B cell (primary cell): ENCODE measurements around the gene TAS2R43. TPM values are rescaled to one million over a fixed set of nuclear protein-coding genes. Genes with fewer than 3 reads are reported as not detected.
"Not testable (repeated sequence)": the region's sequence is repeated elsewhere in the genome, so short reads cannot be mapped to it uniquely, and the experiment has no call there.

ENCODE experiments used
- ATAC-seq: fragments of 200-7000 bp; cut with Tn5 transposase; one replicate; pipeline ENCODE4 v1.10.0; 2021; ENCODE audit warnings: low read depth, mild to moderate bottlenecking, moderate number of reproducible peaks, moderate library complexity
- CTCF ChIA-PET: fragments of 350-600 bp; sonication (Branson Sonifier 250); formaldehyde crosslinking; loops from one replicate; lab custom pipeline; 2021; ENCODE audit warnings: antibody characterized with exemption, inconsistent platforms; lab: Charles Lee
- POLR2A ChIA-PET: fragments of 350-600 bp; sonication (Branson Sonifier 250); formaldehyde crosslinking; loops from one replicate; lab custom pipeline; 2021; ENCODE audit warnings: antibody characterized with exemption; lab: Charles Lee
- DNase-seq: peaks from one replicate; pipeline ENCODE4 v3.0.0; 2013
- H2AFZ ChIP-seq: 2 replicates; pipeline ENCODE4 v1.6.1; 2012; ENCODE audit warnings: mild to moderate bottlenecking, low read depth, low read length; ENCODE audit not compliant: insufficient read depth, poor library complexity, severe bottlenecking
- H3K27ac ChIP-seq, 2 donors: 1 replicate in 1 of 2; 2 replicates in 1 of 2; pipeline ENCODE4 v1.5.1; 2012 to 2013; ENCODE audit warnings: low read length in 2 of 2, mild to moderate bottlenecking in 2 of 2, moderate library complexity in 1 of 2
- H3K27me3 ChIP-seq, 4 experiments: fragments of 200-600 bp in 1 of 4; sonication (generic) in 1 of 4; replicated peaks in 1 of 4; 1 replicate in 2 of 4; 2 replicates in 2 of 4; pipeline versions ENCODE4 v1.6.1 to v1.7.0; 2013 to 2016; ENCODE audit warnings: low read length in 3 of 4, mild to moderate bottlenecking in 2 of 4, mixed read lengths in 1 of 4, moderate library complexity in 1 of 4; ENCODE audit not compliant: insufficient read depth in 4 of 4, control insufficient read depth in 3 of 4; ENCODE audit errors: control extremely low read depth in 1 of 4
- H3K36me3 ChIP-seq, 2 experiments: replicated peaks in 1 of 2; 1 replicate in 1 of 2; 2 replicates in 1 of 2; pipeline versions ENCODE4 v1.6.1 to v1.7.1; 2013; ENCODE audit warnings: low read length in 1 of 2; ENCODE audit not compliant: insufficient read depth in 2 of 2, control insufficient read depth in 1 of 2; ENCODE audit errors: control extremely low read depth in 1 of 2, extremely low read depth in 1 of 2
- H3K4me1 ChIP-seq, 2 donors: fragments of 200-600 bp in 1 of 2; sonication (generic) in 1 of 2; 1 replicate in 1 of 2; 2 replicates in 1 of 2; pipeline versions ENCODE4 v1.5.1 to v1.6.1; 2013 to 2017; ENCODE audit warnings: low read length in 2 of 2; ENCODE audit not compliant: control insufficient read depth in 2 of 2, insufficient read depth in 2 of 2
- H3K4me2 ChIP-seq: replicated peaks from 2 replicates; pipeline ENCODE3; 2012; ENCODE audit warnings: mild to moderate bottlenecking, low read depth, low read length; ENCODE audit not compliant: poor library complexity, severe bottlenecking
- H3K4me3 ChIP-seq, 5 experiments: fragments of 200-600 bp in 1 of 5; sonication (generic) in 1 of 5; 1 replicate in 3 of 5; 2 replicates in 2 of 5; pipeline versions ENCODE4 v1.5.1 to v1.7.0; 2011 to 2016; ENCODE audit warnings: low read length in 4 of 5, mild to moderate bottlenecking in 4 of 5, low read depth in 2 of 5, control low read depth in 1 of 5, moderate library complexity in 1 of 5; ENCODE audit not compliant: insufficient read depth in 1 of 5; ENCODE audit errors: control extremely low read depth in 1 of 5, extremely low read depth in 1 of 5
- H3K79me2 ChIP-seq: fragments of 200-600 bp; sonication (generic); one replicate; pipeline ENCODE4 v1.6.0; 2016; ENCODE audit warnings: low read length; ENCODE audit not compliant: control insufficient read depth, insufficient read depth
- H3K9ac ChIP-seq: fragments of 200-600 bp; sonication (generic); 2 replicates; pipeline ENCODE4 v1.6.1; 2017; ENCODE audit warnings: mild to moderate bottlenecking, low read length, moderate library complexity
- H3K9me3 ChIP-seq, 3 donors: one replicate each; pipeline versions ENCODE4 v1.6.1 to v1.7.1; 2013; ENCODE audit warnings: low read length in 2 of 3; ENCODE audit not compliant: control insufficient read depth in 2 of 3, insufficient read depth in 1 of 3; ENCODE audit errors: control extremely low read depth in 1 of 3
- H4K20me1 ChIP-seq: 2 replicates; pipeline ENCODE4 v1.6.0; 2012; ENCODE audit warnings: mild to moderate bottlenecking, low read length; ENCODE audit not compliant: insufficient read depth, control insufficient read depth, poor library complexity, severe bottlenecking
- H3K27ac Mint-ChIP-seq: one replicate; pipeline ENCODE4 v1.8.0; 2021; ENCODE audit warnings: mixed read lengths
- H3K27me3 Mint-ChIP-seq: one replicate; pipeline ENCODE4 v1.8.0; 2021; ENCODE audit warnings: mixed read lengths
- H3K4me1 Mint-ChIP-seq: one replicate; pipeline ENCODE4 v1.8.0; 2021; ENCODE audit warnings: mixed read lengths
- H3K4me3 Mint-ChIP-seq: one replicate; pipeline ENCODE4 v1.8.0; 2021; ENCODE audit warnings: mixed read lengths
- H3K9me3 Mint-ChIP-seq: one replicate; pipeline ENCODE4 v1.8.0; 2022; ENCODE audit warnings: mixed read lengths; ENCODE audit not compliant: insufficient read depth
- CTCF ChIP-seq: fragments of 200-600 bp; IDR thresholded peaks from one replicate; pipeline ENCODE4 v1.8.0; 2022; ENCODE audit warnings: antibody characterized with exemption, mild to moderate bottlenecking
- EZH2 ChIP-seq: IDR thresholded peaks from 2 replicates; pipeline ENCODE4 v1.6.1; 2012; ENCODE audit warnings: borderline replicate concordance, low read depth, mild to moderate bottlenecking, moderate library complexity, low read length; ENCODE audit not compliant: insufficient read depth, poor library complexity, severe bottlenecking
- WGBS: methylation state at CpG from one replicate; pipeline ENCODE4 v1.1.5; 2013; ENCODE audit warnings: missing lambda C conversion rate; ENCODE audit not compliant: insufficient coverage; 5-methylcytosine and 5-hydroxymethylcytosine counted together
- intact Hi-C: fragments of 100-400 bp; cut with micrococcal nuclease; formaldehyde crosslinking; loops from one replicate; pipeline ENCODE4 v1.10.0; 2022
- polyA plus RNA-seq: library from polyadenylated mRNA; depleted of rRNA; stranded (reverse); fragments of >200 nt; gene quantifications from 2 replicates; pipeline ENCODE4 v1.2.3, GENCODE V29; 2012
- total RNA-seq, 2 donors: library from RNA; stranded (reverse); fragments of 120-200 nt in 1 of 2; gene quantifications; 1 replicate in 1 of 2; 2 replicates in 1 of 2; pipeline versions ENCODE4 v1.2.3 to v1.2.4, GENCODE V29; 2013 to 2022

The TAS2R43 gene
- total and polyA plus RNA-seq, 2 donors (not counting 1 experiment from before 2014, with no cell fraction given), result 5.0 TPM; not detected in 1

GRCh38 chr12:11130382-11130781 lies 38.3 kb upstream of the TAS2R43 start:
- H3K36me3 ChIP-seq, result peaks cover 0 to 2% of the 10 kb centered on the region in 2 experiments
- DNase-seq (no peak), ATAC-seq (no peak)
- H3K27ac Mint-ChIP-seq, result no peak overlapping the region
- no peak overlapping the region for H3K9ac ChIP-seq
- no peak for TF ChIP-seq CTCF
- TF ChIP-seq EZH2, result no peak
- intact Hi-C loops, result no loop called here
- H4K20me1 ChIP-seq, result peaks cover 6% of the 10 kb centered on the region
- CTCF ChIA-PET, result no interaction called here
- no peak overlapping the region for H2AFZ ChIP-seq
- H3K4me3 ChIP-seq, result no peak overlapping the region
- peaks cover 0 to 4% (median 0%) of the 10 kb centered on the region in 3 donors for H3K9me3 ChIP-seq
- peaks cover 8% of the 10 kb centered on the region for H3K4me1 Mint-ChIP-seq
- peaks cover 40% of the 10 kb centered on the region for H3K79me2 ChIP-seq
- H3K27ac ChIP-seq, result no peak overlapping the region
- no peaks in the 10 kb centered on the region for H3K27me3 Mint-ChIP-seq
- no peaks in the 10 kb centered on the region for H3K27me3 ChIP-seq
- POLR2A ChIA-PET, result no interaction called here
- H3K9me3 Mint-ChIP-seq, result no peaks in the 10 kb centered on the region
- H3K4me2 ChIP-seq, result no peak overlapping the region
- 94% methylated on average over 3 of the region's 3 CpGs for WGBS
- H3K4me1 ChIP-seq, result no peaks in the 10 kb centered on the region
- no peak overlapping the region for H3K4me3 Mint-ChIP-seq

- H3K4me3 Mint-ChIP-seq, H4K20me1 ChIP-seq, H3K9me3 ChIP-seq, H2AFZ ChIP-seq, intact Hi-C loops, H3K27ac Mint-ChIP-seq, H3K36me3 ChIP-seq, H3K27ac ChIP-seq, DNase-seq, CTCF ChIA-PET, H3K4me2 ChIP-seq, H3K27me3 Mint-ChIP-seq, H3K9me3 Mint-ChIP-seq, POLR2A ChIA-PET, H3K9ac ChIP-seq, H3K4me3 ChIP-seq, H3K27me3 ChIP-seq, ATAC-seq: not testable (repeated sequence)
- peaks cover 45% of the 10 kb centered on the region for H3K4me1 Mint-ChIP-seq
- Histone ChIP-seq H3K4me1 (peaks cover 7 to 11% of the 10 kb centered on the region in 2 donors), H3K79me2 (peaks cover 83% of the 10 kb centered on the region)
- no CpG with 5 or more reads among the region's 1 CpG for WGBS
Observed at GRCh38 chr12:11114130-11114529, 22.0 kb upstream of the TAS2R43 start.

- ATAC-seq, CTCF ChIA-PET: not testable (repeated sequence)
- POLR2A ChIA-PET, result interaction anchor here (1.0 kb wide), 1 partner anchor 60 kb away, joined by 3 read pairs; no protein-coding TSS in a partner anchor
Observed at GRCh38 chr12:11111213-11111612, 19.1 kb upstream of the TAS2R43 start.

More at GRCh38 chr12:11111213-11111612, 19.1 kb upstream of the TAS2R43 start:
- H2AFZ ChIP-seq, H3K4me3 ChIP-seq, H3K4me2 ChIP-seq, H3K27me3 Mint-ChIP-seq, DNase-seq, H3K27me3 ChIP-seq, H3K9me3 Mint-ChIP-seq, H3K27ac ChIP-seq, H3K9ac ChIP-seq, intact Hi-C loops, H3K36me3 ChIP-seq: not testable (repeated sequence)
- H3K27ac Mint-ChIP-seq, result peak overlapping the region; percentile 60
- Histone ChIP-seq H3K79me2 (peaks cover 79% of the 10 kb centered on the region), H3K9me3 (peaks cover 2 to 15% (median 9%) of the 10 kb centered on the region in 3 donors), H3K4me1 (peaks cover 12 to 16% of the 10 kb centered on the region in 2 donors), H4K20me1 (peaks cover 14% of the 10 kb centered on the region)
- H3K4me1 Mint-ChIP-seq, result peaks cover 56% of the 10 kb centered on the region
- no CpG with 5 or more reads among the region's 1 CpG for WGBS
- H3K4me3 Mint-ChIP-seq, result peak overlapping the region; percentile 4
